GM15510 (cell line): ENCODE data around the gene ZNF426.
A peak's percentile ranks its signal among the peaks of the same experiment; 100 is the strongest.

Source experiments
- POLR2A ChIP-seq: IDR thresholded peaks from 3 replicates; pipeline ENCODE4 v1.6.1; 2011; ENCODE audit warnings: borderline replicate concordance; ENCODE audit not compliant: insufficient read length; ENCODE audit errors: extremely low read depth

ZNF426 gene

DNA sequence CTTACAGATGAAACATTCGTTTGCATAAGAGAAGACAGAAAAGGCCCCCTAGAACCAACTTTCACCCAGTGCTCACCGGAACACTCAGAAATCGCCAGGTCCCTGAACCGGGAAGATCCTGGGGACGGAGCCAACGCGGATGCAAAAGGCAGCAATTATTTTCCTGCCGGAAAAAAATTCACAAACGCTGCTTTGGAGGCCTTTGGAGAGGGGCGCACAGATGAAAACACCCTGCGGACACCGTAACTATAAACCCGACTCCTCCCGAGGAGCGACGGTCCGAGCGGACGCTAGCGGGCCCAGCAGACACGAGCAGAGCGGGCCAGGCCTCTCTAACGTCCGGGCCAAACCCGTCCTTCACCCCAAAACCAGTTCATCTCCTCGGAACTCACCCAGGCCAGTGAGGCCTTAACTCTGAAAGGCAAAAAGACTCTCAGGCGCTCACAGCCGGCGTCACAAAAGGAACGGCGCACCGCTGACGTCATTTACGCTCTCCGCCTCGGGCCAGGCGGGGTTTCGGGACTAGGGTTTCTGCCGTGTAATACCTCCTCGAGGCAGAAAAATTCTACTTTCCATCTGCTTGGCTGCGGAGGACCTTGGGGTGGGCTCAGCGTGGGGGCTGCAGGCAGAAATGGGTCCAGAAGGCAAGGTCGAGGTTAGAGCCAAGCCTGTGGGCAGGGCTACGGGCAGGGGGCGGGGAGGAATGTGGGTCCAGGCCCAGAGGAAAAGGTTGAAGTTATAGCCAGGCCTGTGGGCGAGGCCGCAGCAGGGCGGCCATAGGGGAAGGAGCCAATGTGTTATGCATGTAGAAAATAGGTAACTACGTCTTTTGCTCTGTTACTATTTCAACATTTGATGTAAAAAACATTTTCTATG is at the start of gene ZNF426:
TSS of gene ZNF426 (minus strand) at position 463 of the 876 bp plus-strand sequence. CDS start 2,413 bp downstream, outside the sequence.
- TF ChIP-seq POLR2A, result peak; percentile 46

DNA sequence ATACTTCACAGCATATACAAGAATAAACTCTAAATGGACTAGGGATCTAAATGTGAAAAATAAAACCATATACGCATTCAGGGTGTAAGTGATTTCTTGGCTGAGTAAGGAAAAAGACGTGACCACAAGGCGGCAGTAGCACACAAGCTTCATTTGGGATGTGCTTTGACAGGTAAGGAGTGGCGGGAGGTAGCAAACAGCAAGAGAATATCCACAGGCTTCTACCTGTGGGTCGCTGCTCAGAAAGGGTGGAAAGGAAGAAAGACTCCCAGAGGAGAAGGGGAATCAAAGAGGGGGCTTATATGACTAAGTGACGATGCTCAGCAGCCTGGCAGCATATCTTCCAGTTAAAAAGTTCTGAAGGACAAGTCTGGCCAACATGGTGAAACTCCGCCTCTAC is 48.3 kb upstream of the ZNF426 start:
- no peak for TF ChIP-seq POLR2A

DNA sequence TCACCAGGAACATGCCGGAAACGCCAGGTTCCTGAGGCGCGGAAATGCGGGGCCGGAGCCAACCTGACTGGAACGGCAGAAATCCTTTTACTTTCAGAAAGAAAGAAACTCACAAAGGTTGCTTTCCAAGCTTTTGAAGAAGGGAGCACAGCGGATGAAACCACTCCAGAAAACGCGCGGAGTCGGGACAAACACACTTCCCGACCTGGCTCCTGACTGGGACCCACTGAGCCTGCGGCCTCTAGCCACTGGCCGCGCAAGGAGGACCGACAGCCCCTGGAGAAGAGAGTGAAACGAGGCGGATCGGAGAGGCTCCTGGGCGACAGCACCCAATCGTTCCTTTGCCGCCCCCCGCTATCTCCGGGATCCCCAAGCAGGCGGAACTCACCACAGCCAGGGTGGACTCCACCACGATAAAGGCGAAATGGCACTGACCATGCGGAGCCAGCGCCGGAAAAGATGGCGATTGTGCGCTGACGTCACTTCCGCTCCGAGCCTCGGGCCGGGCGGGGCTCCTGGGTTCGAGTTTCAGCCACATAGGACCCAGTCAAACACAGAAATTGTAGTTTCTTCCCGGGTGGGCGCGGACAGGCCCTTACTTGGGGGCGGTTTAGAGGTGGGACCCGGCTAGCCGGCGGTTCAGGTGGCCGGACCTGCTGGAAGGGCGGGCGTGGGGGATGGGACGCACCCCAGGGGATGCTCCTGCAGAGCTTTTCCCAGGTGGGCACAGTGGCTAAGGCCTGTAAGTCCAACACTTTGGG is 45.8 kb upstream of the ZNF426 start, which contains the start of gene ZNF121:
TSS of gene ZNF121 (minus strand) at position 432 of the 761 bp plus-strand sequence. CDS start 16,407 bp downstream, outside the sequence.
- peak; percentile 88 for TF ChIP-seq POLR2A

DNA sequence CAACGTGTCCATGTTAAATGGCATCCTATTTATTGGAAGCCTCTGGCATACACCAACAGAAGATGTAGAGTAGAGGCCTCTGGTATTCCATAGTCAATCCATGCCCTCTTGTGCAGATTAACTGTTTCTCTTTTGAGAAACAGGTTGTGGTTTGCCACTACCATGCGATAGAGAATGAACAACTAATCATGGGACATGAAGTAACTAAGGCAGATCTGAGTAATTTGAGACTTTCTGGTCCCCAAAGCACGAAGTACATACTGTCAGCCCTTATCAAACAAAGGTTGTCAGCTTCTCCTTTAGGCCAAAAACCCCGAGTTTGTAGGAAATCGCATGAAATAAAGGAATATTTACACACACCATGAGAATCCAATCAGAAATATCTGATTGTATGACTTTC is 42.3 kb upstream of the ZNF426 start:
- TF ChIP-seq POLR2A, result no peak

DNA sequence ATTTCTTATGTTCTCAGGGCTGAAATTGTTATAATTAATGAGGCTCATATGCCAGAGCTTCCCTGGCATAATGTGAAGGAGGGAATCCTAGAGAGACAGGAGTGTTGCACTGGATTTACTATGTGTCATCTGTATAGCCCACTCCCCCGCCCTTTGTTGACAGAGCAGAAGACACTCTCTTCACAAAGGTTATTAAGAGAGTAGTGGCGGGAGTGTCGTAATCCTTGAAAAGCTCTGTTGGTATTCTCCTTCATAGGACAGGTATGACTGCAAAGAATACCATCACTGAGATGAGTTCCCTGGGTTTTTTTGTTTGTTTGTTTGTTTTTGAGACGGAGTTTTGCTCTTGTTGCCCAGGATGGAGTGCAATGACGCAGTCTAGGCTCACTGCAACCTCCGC is 31.8 kb upstream of the ZNF426 start:
- no peak for TF ChIP-seq POLR2A

DNA sequence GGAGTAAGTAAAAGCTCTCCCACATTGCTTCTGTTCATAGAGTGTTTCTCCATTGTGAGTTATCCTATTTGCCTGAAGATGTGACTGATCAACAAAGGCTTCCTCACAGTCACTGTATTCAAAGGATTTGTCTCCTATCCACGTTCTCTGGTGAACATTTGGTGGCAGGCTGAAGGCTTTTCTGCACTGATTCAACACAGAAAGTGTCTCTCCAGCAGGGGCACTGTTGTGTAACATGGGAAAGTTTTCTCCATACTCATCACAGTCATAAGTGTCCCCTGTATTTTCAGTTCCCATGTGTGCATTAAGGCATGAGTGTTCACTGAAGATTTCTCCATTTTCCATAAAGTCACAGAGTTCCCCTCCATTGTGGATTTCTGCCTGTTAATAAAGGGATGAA is 28.3 kb upstream of the ZNF426 start:
- TF ChIP-seq POLR2A, result no peak

DNA sequence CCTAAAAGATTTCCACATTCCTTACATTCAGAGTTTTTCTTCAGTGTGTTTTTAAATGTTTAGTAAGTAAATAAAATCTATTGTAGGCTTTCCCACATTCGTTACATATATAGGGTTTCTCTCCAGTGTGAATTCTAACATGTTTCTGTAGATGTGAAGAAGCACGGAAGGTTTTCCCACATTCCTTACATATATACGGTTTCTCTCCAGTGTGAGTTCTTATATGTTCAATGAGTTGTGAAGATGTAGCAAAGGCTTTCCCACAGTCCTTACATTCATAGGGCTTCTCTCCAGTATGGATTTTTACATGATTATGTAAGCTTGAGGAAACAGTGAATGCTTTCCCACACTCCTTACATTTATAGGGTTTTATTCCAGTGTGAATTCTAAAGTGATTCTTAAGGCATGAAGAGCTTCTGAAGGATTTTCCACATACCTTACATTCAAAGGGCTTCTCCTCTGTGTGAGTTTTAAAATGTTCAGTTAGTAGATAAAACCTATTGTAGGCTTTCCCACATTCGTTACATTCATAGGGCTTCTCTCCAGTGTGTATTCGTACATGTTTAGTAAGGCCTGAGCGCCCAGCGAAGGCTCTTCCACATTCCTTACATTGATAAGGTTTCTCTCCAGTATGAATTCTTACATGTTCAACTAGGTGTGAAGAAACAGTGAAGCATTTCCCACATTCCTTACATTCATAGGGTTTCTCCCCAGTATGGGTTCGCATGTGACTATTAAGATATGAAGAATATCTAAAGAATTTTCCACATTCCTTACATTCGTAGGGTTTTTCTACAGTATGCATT is 27.7 kb upstream of the ZNF426 start:
- no peak for TF ChIP-seq POLR2A

DNA sequence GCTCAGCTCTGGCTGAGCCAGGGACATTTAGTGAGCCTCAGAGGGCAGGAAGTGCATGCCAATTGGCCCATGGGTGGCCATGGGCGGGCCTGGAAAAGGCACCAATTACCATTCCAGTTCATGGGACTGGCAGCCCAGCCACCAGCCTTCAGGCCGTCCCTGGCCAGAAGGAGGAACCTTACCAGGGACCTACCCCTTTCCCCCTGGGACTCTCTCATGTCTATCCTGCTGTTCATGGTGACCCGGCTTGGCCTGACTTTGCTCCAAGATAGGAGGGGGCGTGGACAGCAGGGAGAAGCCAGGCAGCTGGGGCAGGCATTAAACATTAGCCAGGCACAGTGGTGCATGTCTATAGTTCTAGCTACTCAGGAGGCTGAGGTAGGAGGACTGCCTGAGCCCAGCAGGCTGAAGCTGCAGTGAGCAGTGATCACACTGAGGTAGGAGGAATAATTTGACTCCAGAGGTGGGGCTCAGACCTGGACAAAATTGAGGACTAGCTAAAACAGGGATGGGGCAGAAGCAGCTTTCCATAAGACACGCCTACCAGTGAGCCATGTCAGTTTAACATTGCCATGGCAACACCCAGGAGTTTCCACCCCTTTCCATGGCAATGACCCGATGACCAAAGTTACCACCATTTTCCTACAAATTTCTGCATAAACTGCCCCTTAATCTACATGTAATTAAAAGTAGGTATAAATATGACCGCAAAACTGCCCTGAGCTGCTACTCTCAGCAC is 14.3 kb upstream of the ZNF426 start:
- TF ChIP-seq POLR2A, result no peak

DNA sequence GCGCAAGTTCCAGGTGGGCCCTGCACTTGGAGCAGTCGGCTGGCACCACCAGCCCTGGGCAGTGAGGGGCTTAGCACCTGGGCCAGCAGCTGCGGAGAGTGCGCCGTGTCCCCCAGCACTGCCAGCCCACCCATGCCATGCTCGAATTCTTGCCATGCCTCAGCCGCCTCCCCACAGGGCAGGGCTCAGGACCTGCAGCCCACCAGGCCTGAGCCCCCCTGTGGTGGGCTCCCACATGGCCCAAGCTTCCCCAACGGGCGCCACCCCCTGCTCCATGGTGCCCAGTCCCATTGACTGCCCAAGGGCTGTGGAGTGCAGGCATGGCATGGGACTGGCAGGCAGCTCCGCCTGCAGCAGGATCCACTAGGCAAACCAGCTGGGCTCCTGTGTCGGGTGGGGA is 9.4 kb upstream of the ZNF426 start:
- TF ChIP-seq POLR2A, result no peak

DNA sequence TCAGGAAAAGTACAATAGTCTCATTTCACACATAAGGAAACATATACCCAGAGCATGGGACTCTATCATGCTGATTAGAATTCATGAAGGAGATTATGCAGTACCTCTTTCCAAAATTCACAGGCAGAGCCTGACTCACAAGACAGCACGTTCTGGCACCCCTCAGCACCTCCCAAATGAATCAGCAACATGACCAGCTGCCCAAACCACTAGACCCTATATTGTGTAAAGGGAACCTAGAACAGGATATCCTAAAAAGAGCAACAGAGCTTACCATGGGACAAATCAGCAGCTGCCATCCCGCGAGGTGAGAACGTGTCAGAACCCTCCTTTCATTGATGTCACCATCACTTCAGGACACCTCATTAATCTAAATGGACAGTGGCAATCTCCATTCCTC is 2.5 kb downstream of the ZNF426 start:
- no peak for TF ChIP-seq POLR2A

DNA sequence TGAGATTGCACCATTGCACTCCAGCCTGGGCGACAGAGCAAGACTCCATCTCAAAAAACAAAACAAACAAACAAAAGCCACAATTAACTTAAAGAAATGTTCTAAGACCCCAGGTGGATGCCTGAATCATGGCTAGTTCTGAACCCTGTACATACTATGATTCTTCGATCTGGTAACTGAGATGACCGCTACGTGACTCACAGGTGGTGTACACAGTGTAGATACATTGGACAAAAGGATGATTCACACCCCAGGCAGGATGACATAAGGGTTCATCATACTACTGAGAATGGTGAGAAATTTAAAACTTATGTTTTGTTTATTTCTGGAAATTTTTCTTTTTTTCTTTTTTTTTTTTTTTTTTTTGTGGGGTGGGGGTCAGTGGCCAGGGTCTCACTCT is 6.5 kb downstream of the ZNF426 start:
- no peak for TF ChIP-seq POLR2A

DNA sequence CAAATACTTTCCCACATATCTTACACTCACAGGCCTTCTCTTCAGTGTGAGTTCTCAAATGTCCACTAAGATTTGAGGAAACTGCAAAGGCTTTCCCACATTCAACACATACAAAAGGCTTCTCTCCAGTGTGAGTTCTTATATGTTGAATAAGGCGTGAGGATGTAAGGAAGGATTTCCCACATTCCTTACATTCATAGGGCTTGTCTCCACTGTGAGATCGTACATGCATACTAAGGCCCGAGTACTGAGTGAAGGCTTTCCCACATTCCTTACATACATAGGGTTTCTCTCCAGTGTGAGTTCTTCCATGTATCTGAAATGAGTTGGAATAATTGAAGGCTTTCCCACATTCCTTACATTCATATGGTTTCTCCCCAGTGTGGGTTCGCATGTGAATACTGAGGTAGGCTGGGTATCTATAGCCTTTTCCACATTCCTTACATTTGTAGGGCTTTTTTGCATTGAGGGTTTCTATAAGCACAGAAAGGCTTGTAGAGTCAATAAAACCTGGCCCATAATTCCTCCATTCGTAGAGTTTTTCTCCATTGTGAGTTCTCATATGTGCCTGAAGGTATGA is 9.6 kb downstream of the ZNF426 start:
- no peak for TF ChIP-seq POLR2A

DNA sequence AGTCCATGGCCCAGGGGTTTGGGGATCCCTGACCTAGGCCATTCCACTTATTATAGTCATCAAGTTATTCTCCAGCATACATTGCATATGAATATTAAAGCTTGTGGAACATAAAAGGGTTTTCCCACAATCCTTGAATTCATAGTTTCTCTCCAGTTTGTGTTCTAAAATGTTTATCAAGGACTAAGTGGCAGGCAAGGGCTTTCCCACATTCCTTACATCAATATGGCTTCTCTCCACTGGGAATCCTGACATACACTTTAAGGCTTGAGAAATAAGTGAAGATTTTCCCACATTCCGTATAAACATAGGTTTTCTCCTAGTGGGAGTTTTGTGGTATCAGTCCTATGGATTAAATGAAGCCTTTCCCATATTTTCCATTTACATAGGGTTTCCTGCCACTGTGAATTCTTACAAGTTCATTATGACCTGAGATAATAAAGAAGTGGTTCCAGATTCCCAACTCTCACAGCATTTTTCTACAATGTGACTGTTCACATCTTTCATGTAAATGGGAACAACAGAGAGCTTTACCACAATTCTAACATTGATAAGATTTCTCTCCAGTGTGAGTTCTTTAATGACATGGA is 14.5 kb downstream of the ZNF426 start:
- TF ChIP-seq POLR2A, result no peak
